Trophoblast cell (in vitro differentiated cells and primary cell): Measurements from ENCODE around the gene MED12L.
A peak's percentile ranks its signal among the peaks of the same experiment; 100 is the strongest.

Source experiments
- DNase-seq, 2 donors: peaks; one replicate each; pipeline ENCODE4 v3.0.0-alpha.2; 2016
- H2AFZ ChIP-seq: 2 replicates; pipeline ENCODE4 v1.6.1; 2013; ENCODE audit warnings: low read length, moderate library complexity, mild to moderate bottlenecking; ENCODE audit not compliant: insufficient read depth, poor library complexity
- H2AK5ac ChIP-seq: 2 replicates; pipeline ENCODE4 v1.6.1; 2013; ENCODE audit warnings: mild to moderate bottlenecking, low read length
- H2BK120ac ChIP-seq: 2 replicates; pipeline ENCODE4 v1.6.1; 2013; ENCODE audit warnings: low read length, mild to moderate bottlenecking, moderate library complexity; ENCODE audit not compliant: insufficient read depth, poor library complexity
- H2BK12ac ChIP-seq: 2 replicates; pipeline ENCODE4 v1.6.1; 2013; ENCODE audit warnings: mild to moderate bottlenecking, low read length, moderate library complexity
- H2BK5ac ChIP-seq: 2 replicates; pipeline ENCODE4 v1.6.1; 2013; ENCODE audit warnings: low read length, low read depth, moderate library complexity, mild to moderate bottlenecking; ENCODE audit not compliant: poor library complexity
- H3K14ac ChIP-seq: 2 replicates; pipeline ENCODE4 v1.6.1; 2013; ENCODE audit warnings: mild to moderate bottlenecking, low read length
- H3K18ac ChIP-seq: 2 replicates; pipeline ENCODE4 v1.6.1; 2013; ENCODE audit warnings: mild to moderate bottlenecking, low read length
- H3K23ac ChIP-seq: 2 replicates; pipeline ENCODE4 v1.6.1; 2013; ENCODE audit warnings: low read length
- H3K27ac ChIP-seq: 2 replicates; pipeline ENCODE4 v1.5.1; 2013; ENCODE audit warnings: low read depth, mild to moderate bottlenecking, inconsistent platforms, low read length, moderate library complexity
- H3K27me3 ChIP-seq: 2 replicates; pipeline ENCODE4 v1.6.1; 2013; ENCODE audit warnings: inconsistent platforms, mild to moderate bottlenecking, low read length, moderate library complexity; ENCODE audit not compliant: insufficient read depth
- H3K36me3 ChIP-seq, 2 experiments: 1 replicate in 1 of 2; 2 replicates in 1 of 2; pipeline ENCODE4 v1.6.1; 2013; ENCODE audit warnings: low read length in 2 of 2, mild to moderate bottlenecking in 2 of 2, moderate library complexity in 1 of 2; ENCODE audit not compliant: insufficient read depth in 2 of 2, control insufficient read depth in 1 of 2
- H3K4ac ChIP-seq: 2 replicates; pipeline ENCODE4 v1.6.1; 2013; ENCODE audit warnings: low read depth, mild to moderate bottlenecking, low read length, moderate library complexity
- H3K4me1 ChIP-seq, 2 experiments: 1 replicate in 1 of 2; 2 replicates in 1 of 2; pipeline ENCODE4 v1.6.1; 2013; ENCODE audit warnings: low read length in 2 of 2, mild to moderate bottlenecking in 2 of 2, moderate library complexity in 1 of 2; ENCODE audit not compliant: insufficient read depth in 2 of 2, control insufficient read depth in 1 of 2
- H3K4me2 ChIP-seq: 2 replicates; pipeline ENCODE4 v1.6.1; 2013; ENCODE audit warnings: inconsistent platforms, mild to moderate bottlenecking, low read length, moderate library complexity
- H3K4me3 ChIP-seq: 2 replicates; pipeline ENCODE4 v1.5.1; 2013; ENCODE audit warnings: mild to moderate bottlenecking, low read depth, low read length, inconsistent platforms
- H3K79me1 ChIP-seq: one replicate; pipeline ENCODE4 v1.6.1; 2013; ENCODE audit warnings: low read length
- H3K79me2 ChIP-seq: 2 replicates; pipeline ENCODE4 v1.6.1; 2013; ENCODE audit warnings: low read length, mild to moderate bottlenecking; ENCODE audit not compliant: control insufficient read depth, insufficient read depth, poor library complexity
- H3K9ac ChIP-seq: 2 replicates; pipeline ENCODE4 v1.6.1; 2013; ENCODE audit warnings: mild to moderate bottlenecking, low read length
- H3K9me3 ChIP-seq: 2 replicates; pipeline ENCODE4 v1.6.1; 2013; ENCODE audit warnings: low read depth, mild to moderate bottlenecking, control low read depth, inconsistent platforms, low read length; ENCODE audit not compliant: insufficient read depth
- H4K12ac ChIP-seq: 2 replicates; pipeline ENCODE4 v1.6.1; 2013; ENCODE audit warnings: low read depth, mild to moderate bottlenecking, low read length, moderate library complexity
- H4K8ac ChIP-seq: 2 replicates; pipeline ENCODE4 v1.6.1; 2013; ENCODE audit warnings: low read depth, mild to moderate bottlenecking, low read length, moderate library complexity
- H4K91ac ChIP-seq: one replicate; pipeline ENCODE4 v1.6.1; 2013; ENCODE audit warnings: low read depth, mild to moderate bottlenecking, low read length, moderate library complexity
- WGBS: extraction: QIAGEN DNeasy Blood & Tissue Kit; methylation state at CpG from one replicate; pipeline ENCODE4 v1.1.7; 2013; ENCODE audit warnings: missing lambda C conversion rate; ENCODE audit not compliant: insufficient read length, insufficient coverage; ENCODE audit errors: extremely low coverage; 5-methylcytosine and 5-hydroxymethylcytosine counted together

Gene MED12L

DNA sequence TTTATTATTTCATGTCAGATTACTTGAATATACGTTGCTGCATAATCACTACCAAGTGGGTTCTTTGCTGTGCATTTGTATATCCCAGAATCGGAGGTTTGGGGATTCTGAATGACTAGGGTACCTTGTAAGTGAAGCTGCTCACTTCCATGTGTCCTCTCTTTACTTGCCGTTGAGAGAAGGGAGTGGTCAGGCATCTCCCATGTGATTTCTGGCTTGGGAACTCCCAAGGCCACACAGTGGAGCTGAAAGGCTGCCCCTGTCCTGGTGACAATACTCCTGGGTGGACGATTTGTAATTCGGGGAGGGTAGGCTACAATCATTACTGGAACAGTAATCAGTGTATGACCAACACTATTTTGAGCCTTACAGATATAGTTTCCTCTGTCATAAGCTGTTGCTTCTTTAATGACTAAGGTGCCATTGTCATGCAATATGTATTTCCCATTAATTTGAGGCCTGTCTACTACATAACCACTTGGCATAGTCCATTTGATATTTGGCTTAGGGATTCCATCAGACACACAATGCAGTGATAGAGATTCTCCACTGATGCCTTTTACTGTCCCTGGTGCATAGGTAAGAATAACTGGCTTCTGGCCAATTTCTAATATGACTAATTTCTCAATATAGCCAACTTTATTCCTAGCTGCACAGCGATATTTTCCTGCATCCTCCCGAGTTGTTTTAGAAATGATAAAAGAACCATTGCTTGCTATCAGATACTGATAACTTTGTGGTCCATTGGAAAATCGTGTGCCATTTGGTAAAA is 351.4 kb downstream of the MED12L start:
- Histone ChIP-seq H3K27me3 (no peaks in the 10 kb centered on the region), H2BK12ac (no peak overlapping the region), H3K79me1 (no peaks in the 10 kb centered on the region), H3K18ac (no peak overlapping the region), H4K91ac (no peak overlapping the region), H2AK5ac (no peak overlapping the region), H3K23ac (no peak overlapping the region), H3K4me3 (no peak overlapping the region), H3K4me1 (no peaks in the 10 kb centered on the region), H3K14ac (no peak overlapping the region), H3K9me3 (no peaks in the 10 kb centered on the region), H3K9ac (no peak overlapping the region), H3K79me2 (no peaks in the 10 kb centered on the region), H4K8ac (no peak overlapping the region), H2BK5ac (no peak overlapping the region), H3K27ac (no peak overlapping the region), H4K12ac (no peak overlapping the region), H3K4ac (no peak overlapping the region), H2AFZ (no peak overlapping the region), H3K36me3 (peaks cover under 1 to 5% of the 10 kb centered on the region in 2 experiments), H2BK120ac (no peak overlapping the region), H3K4me2 (no peak overlapping the region)
- DNase-seq, result no peak
- WGBS, result no CpG with 5 or more reads among the region's 8 CpGs

DNA sequence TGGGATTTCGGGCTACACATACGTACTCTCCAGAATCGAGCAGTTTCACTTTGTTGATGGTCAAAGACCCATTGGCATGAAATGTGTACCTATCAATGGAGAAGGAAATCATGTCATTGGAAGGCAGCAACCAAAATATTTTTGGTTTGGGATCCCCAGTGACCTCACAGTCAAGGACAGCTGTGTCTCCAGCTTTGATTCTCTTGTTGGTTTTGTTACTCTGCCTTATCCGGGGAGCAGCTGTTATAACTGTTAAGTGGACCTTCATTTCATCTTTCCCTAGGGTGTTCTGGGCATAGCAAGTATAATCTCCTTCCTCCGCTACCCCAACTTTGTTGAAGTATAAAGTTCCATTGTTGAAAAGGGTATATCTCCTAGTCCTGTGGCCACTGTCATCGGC is 352.4 kb downstream of the MED12L start:
- Histone ChIP-seq H3K79me1 (no peaks in the 10 kb centered on the region), H2AFZ (no peak overlapping the region), H4K8ac (no peak overlapping the region), H2BK120ac (no peak overlapping the region), H3K4me2 (no peak overlapping the region), H3K9me3 (no peaks in the 10 kb centered on the region), H2AK5ac (no peak overlapping the region), H4K12ac (no peak overlapping the region), H4K91ac (no peak overlapping the region), H3K4ac (no peak overlapping the region), H3K4me3 (no peak overlapping the region), H2BK12ac (no peak overlapping the region), H2BK5ac (no peak overlapping the region), H3K4me1 (no peaks in the 10 kb centered on the region), H3K23ac (no peak overlapping the region), H3K36me3 (no peaks in the 10 kb centered on the region), H3K79me2 (no peaks in the 10 kb centered on the region), H3K27ac (no peak overlapping the region), H3K18ac (no peak overlapping the region), H3K14ac (no peak overlapping the region), H3K9ac (no peak overlapping the region), H3K27me3 (no peaks in the 10 kb centered on the region)
- no CpG with 5 or more reads among the region's 6 CpGs for WGBS
- no peak for DNase-seq

DNA sequence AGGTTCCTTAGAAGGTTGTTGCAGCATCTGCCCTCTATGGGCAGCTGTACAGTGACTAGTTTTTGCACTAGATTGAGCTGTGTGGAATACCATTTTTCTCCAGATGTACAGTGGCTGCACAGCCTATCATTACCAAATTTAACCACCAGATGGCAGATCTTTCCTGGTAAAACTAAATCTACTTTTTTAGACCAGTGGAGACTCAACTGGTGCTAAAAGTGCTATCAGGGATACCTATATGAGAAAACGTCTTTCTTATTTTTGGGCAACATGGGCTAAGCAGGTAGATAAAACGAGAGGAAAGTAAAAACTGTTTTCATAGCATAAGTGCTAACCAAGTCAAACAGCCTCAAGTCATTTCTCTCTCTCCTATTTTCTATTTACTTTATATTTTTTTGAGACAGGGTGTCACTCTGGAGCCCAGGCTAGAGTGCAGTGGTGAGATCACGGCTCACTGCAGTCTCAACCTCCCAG is 354.2 kb downstream of the MED12L start:
- Histone ChIP-seq H3K14ac (no peak overlapping the region), H2BK5ac (no peak overlapping the region), H3K79me1 (no peaks in the 10 kb centered on the region), H2AFZ (no peak overlapping the region), H2BK120ac (no peak overlapping the region), H4K12ac (no peak overlapping the region), H3K23ac (no peak overlapping the region), H3K18ac (no peak overlapping the region), H2BK12ac (no peak overlapping the region), H3K4ac (no peak overlapping the region), H3K4me3 (no peak overlapping the region), H4K8ac (no peak overlapping the region), H3K4me2 (no peak overlapping the region), H3K27ac (no peak overlapping the region), H3K36me3 (peaks cover 0 to 2% of the 10 kb centered on the region in 2 experiments), H3K79me2 (no peaks in the 10 kb centered on the region), H3K9ac (no peak overlapping the region), H3K4me1 (no peaks in the 10 kb centered on the region), H3K9me3 (no peaks in the 10 kb centered on the region), H4K91ac (no peak overlapping the region), H3K27me3 (no peaks in the 10 kb centered on the region), H2AK5ac (no peak overlapping the region)
- no CpG with 5 or more reads among the region's 3 CpGs for WGBS
- peak; percentile 52 to 90 for DNase-seq

DNA sequence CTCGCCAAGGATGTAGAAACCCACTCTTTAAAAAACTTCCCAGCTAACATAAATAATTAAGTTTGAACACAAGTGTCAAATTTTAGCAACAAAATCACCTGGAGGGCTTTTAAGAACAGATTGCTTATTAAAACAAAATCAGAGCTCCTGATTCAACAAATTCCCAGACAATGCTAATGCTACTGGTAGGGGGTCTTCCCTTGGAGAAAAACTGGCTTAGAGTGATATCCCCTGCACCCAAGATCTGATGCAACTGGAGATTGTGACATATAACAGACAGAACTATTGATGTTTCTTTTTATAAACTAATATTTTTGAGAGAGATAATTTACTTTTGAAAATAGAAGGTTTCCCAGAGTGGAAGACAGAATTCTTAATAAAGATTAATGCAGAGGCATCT is 355.5 kb downstream of the MED12L start:
- Histone ChIP-seq H3K18ac (no peak overlapping the region), H3K23ac (no peak overlapping the region), H3K4ac (no peak overlapping the region), H3K79me2 (no peaks in the 10 kb centered on the region), H3K27me3 (no peaks in the 10 kb centered on the region), H3K9me3 (no peaks in the 10 kb centered on the region), H3K4me3 (no peak overlapping the region), H2AK5ac (no peak overlapping the region), H2BK5ac (no peak overlapping the region), H4K91ac (no peak overlapping the region), H4K12ac (no peak overlapping the region), H3K36me3 (peaks cover 0 to 2% of the 10 kb centered on the region in 2 experiments), H3K79me1 (no peaks in the 10 kb centered on the region), H3K27ac (no peak overlapping the region), H2BK12ac (no peak overlapping the region), H3K9ac (no peak overlapping the region), H2BK120ac (no peak overlapping the region), H3K4me1 (no peaks in the 10 kb centered on the region), H3K14ac (no peak overlapping the region), H3K4me2 (no peak overlapping the region), H4K8ac (no peak overlapping the region), H2AFZ (no peak overlapping the region)
- DNase-seq, result no peak
- WGBS, result no CpG with 5 or more reads among the region's 1 CpG
